ENCODE data around the gene LRRC37A.
A peak's percentile ranks its signal among the peaks of the same experiment; 100 is the strongest.
"Not testable (repeated sequence)": the region's sequence is repeated elsewhere in the genome, so short reads cannot be mapped to it uniquely, and the experiment has no call there.

LRRC37A gene

DNA sequence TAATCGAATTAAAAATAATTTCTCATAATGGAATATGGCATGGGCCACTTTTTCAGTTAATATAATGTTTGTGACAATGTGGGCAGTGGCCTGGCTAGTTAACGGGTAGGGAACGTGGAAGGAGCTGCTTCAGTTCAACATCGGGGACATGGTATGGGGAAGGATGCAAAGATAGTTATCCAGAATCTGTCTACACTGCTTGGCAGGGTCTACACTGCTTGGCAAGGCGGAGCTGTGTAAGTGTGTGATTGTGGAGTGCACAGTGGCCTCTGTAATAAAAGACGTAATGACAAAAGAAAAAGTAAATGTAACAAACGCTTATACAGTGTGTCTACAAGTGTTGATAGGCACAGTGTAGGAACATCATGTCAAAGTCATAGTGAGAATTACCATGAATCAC, 7.3 kb upstream of the LRRC37A start:
- DNase-seq (ENCODE audit: low spot score), result not testable (repeated sequence)

DNA sequence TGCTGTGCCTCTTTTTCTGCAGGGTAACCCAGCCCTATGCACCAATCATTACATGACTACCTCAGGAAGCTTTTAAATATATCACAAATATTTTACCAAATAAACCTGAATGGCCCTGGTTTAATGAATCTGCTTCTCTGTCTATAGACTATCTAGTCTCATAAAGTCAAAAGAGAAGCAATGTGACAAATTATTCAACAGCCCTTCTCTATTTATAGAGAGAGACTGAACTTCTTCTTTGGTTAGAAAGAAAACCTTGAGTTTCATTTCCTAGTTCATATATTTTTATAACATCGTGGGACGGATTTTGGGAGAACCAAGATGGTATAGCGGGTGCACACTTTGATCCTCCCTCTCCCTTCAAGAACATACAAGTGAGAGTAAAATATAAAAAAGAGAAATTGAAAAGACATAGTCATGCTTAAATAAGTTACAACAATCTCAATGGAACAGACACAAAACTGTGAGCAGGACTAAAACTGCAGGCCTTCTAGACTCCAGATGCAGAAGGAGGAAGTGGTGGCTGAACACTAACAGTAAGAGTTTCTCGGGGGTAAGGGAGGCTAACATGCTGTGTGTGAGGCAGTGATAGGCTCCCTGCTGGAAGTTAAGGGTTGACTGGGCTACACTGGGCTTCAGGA, 3.9 kb upstream of the LRRC37A start:
- peak; percentile 11 for DNase-seq (ENCODE audit: low spot score)

DNA sequence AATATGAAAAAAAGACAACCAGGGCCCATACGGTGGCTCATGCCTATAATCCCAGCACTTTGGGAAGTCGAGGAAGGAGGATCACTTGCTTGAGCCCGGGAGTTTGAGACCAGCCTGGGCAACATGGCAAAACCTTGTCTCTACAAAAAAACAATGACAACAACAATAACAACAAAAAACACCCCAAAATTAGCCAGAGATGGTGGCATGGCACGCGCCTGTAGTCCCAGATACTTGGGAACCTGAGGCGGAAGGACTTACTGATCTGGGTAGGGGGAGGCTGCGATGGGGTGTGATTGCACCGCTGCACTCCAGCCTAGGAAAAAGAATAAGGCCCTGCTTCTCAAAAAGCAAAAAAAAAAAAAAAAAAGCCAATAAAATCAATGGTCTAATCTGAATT, 3.3 kb upstream of the LRRC37A start:
- not testable (repeated sequence) for DNase-seq (ENCODE audit: low spot score)

DNA sequence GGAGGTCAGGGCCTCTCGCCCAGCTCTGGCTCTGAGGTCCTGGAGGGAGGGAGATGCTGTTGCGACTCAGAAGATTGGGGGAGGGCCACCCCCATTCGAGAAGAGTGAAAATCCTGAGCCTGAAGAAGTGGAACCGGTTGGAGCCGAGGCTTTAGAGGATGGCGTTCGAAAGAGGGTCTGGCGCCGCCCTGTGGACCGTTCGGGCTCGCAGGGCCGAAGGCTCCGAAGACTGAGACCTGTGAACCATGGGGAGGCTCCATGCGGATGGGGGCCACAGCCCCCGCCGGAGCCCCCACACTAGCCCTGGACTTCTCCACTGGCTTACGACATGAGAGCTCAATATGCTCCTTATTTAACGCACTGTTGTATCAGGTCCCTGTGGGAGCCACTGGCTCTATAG, 46.3 kb downstream of the LRRC37A start:
- DNase-seq (ENCODE audit: low spot score), result not testable (repeated sequence)

DNA sequence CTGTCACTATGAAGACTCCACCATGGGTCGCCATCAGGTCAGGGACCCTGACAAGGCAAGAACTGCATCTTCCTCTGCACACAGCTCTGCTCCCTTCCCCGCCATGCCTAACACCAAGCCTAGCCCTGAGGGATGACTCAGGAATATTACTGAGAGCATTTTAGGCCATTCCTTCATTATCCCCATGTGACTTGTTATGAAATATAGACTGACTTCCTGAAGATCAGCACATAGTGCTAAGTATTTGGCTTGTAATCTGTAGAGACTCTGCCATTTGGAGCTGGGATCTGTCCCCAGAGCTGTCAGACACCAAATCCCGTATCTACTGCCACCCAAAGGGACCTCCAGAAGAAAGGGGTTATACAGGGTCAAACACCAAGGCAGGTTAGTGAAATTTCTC, 47.2 kb downstream of the LRRC37A start:
- DNase-seq (ENCODE audit: low spot score), result not testable (repeated sequence)

DNA sequence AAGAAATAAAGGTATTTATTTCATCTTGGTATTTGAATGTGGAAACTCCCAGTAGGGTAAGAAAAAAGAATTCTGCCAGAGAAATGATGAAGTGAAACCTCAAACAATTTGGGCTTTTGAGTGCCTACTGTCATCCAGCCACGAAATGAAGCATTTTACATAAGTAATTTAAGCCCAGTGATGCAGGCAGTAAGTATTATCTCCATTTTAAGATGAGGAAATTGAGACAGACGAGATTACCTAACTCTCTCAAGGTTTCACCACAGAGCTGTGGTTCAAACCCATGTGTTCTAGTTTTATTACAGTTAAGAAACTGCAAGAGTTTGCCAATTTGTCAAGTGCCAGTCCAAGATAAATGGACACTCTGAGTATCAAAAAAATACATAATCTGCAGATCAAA, 53.4 kb downstream of the LRRC37A start:
- DNase-seq (ENCODE audit: low spot score), result not testable (repeated sequence)

DNA sequence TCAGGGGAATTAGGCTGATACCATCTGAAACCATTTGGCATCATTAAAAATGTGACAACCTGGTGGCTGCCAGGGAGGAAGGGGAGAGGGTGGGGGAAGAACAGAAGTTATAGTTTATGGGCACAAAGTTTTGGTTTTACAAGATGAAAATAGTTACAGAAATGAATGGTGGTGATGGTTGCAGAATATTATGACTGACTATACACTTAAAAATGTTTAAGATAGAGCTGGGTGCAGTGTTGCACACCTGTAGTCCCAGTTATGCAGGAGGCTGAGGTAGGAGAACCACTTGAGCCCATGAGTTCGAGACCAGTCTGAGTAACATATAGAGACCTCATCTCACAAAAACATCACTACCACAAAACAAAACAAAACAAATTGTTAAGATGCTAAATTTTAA, 54.1 kb downstream of the LRRC37A start:
- DNase-seq (ENCODE audit: low spot score), result not testable (repeated sequence)

DNA sequence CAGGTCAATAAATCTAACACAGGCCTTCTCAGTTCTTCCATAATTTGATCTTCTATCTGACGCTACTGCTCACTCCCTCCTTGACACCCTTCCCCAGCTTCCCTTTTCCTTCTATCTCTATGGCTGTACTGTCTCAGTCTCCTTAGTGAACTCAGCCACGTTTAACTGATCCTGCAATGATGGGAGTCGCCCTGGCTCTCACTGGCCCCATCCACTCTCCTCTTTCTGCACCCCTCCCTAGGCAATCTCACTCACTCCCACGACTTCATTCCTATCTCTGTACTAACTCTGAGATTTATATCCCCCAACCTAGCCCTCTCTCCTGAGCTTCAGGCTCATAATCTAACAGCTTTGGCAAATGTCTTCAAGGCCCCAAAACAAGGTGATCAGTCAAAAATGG, 58.9 kb downstream of the LRRC37A start:
- not testable (repeated sequence) for DNase-seq (ENCODE audit: low spot score)

DNA sequence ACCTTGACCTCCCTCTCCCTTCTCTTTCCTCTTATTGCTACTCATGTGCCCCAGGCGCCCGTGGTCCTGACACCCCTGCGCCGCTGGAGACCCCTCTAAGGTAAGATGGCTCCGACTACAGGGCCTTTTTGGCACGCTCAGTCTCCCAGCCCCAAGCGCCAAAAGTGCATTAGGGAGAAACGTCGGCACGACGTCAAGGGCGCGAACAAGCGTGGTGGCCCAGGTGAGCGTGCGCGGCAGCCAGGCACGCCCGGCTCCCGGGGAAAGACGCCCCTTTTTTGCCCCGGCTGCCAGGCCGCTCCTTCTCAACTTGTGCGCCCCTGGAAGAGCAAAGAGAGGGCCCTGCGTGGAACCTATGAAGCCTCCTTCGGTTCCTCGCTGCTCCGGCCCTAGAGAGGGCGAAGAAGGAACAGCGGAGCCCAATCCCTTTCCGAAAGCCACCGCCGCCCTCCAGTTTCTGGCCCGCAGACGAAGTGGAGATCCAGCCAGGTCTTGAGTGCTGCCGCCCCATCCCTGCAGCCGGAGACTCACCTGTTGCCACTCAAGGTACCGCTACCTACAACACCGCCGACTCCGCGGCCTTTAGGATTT, 66.3 kb downstream of the LRRC37A start:
- DNase-seq (ENCODE audit: low spot score), result not testable (repeated sequence)

DNA sequence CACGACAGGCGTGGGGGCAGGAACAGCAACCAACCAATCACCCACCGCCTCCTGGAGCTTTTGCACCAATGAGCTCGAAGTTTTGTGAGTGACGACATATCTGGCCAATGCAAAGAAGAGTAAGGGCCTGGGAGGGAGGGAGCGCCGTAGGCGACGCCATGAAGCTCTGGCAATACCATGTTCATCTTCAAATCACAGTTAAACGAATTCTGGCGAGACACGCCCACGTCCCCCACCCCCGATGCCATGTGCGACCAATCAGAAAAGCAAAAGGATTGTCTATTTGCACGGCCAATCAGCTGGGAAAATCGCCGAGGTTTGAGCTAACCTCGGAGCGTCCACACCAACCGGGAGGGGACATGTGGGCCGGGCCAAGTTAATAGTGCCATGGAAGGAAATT, 66.8 kb downstream of the LRRC37A start, which contains the start of gene ARL17B:
Gene ARL17B, minus strand, starts transcription at position 12 of the 400 bp plus-strand sequence. CDS start 3,369 bp downstream, outside the sequence.
- not testable (repeated sequence) for DNase-seq (ENCODE audit: low spot score)

DNA sequence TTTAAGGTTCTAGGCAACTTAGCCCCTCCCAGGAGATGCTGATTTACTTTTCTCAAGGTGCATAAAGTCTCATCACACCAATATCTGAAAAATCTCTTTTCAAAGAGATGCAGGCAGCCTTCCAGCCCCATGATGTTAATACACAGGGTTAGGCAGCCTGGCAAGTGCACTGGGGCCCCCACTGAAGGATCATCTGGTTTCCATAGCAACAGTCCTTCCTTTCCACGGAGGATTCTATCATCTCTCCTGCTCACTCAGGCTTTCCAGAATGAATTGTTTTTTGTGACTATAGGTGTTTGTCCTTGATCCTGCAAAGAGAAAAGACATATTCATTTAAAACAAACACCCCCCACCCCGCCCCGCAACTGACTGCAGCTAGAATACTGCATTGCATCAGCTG, 72.6 kb downstream of the LRRC37A start:
- not testable (repeated sequence) for DNase-seq (ENCODE audit: low spot score)

DNA sequence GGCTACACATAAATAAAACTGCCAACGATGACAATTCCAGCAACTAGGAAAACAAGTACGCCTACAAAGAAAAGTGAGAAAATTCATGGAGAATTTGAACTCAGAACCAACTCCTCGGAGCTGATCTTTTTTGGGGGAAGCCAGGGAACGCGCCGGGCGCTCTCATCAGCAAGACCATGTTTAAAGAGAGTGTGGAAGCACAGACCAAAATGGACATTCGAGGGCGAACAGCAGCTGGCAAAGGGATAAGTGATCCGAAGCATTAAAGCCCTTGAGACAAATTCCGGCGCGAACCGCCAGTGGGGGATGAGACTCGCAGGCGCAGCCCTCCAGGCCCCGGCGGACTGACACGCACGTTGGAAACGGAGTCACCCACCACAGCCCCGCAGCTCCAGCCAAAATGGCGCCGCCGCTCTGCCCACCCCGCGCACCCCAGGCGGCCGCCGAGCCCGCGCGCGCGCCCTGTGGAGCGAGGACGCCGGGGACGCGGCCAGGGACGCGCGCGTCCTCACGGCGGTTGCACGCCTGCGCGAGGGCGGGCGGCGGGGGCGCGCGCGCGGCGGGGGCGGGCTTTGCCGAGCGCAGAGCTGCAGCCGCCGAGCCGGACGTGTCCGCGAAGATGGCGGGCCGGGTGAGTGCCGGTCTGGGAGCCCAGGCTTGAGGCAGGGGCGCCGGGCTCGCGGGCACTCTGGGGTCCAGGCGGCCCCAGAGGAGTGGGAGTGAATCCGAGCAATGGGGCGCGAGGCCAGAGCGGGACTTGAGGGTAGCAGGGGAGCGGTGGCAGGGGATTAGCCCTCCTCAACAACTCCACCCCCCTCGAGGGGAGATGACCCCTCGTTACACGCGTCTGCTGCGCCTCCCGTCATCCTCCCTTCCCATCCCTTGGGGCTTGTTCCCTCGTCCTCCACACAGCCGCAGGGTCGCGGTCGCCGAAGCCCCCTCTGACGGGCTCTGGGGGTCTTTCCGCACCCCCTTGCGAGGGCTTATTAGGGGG, 77.6 kb downstream of the LRRC37A start:
- not testable (repeated sequence) for DNase-seq (ENCODE audit: low spot score)

DNA sequence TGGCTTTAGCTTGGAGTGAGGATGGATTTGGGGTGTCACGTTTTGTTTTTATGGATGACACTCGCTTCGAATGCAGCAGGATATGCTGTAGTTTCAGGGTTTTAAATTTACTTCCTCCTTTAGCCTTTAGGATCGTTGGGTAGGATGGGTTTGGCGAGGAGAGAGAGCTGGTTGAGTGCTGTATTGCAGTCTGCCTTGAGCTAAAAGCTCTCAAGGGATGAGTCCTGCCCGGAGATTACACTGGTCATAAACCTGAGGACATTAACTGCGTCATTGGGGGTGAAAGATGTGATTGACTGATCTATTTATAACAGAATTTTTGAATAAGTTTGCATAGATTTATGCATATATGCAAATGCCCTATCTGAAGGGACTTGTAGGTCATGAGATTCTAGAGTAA, 78.5 kb downstream of the LRRC37A start:
- DNase-seq (ENCODE audit: low spot score), result not testable (repeated sequence)

DNA sequence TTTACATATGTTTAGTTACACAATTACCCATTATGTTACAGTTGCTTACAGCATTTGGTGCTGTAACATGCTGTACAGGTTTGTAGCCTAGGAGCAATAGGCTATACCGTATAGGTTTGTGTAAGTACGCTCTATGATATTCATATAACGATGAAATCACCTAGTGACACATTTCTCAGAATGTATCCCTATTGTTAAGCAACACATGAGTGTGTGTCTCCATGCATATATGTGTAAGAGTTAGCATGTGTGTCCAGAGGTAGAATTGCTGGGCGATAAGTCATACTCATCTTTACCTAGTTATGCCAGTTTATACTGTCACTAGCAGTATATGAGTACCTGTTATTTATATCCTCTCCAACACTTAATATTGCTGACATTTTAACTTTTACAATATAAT, 88.2 kb downstream of the LRRC37A start:
- DNase-seq (ENCODE audit: low spot score), result not testable (repeated sequence)

DNA sequence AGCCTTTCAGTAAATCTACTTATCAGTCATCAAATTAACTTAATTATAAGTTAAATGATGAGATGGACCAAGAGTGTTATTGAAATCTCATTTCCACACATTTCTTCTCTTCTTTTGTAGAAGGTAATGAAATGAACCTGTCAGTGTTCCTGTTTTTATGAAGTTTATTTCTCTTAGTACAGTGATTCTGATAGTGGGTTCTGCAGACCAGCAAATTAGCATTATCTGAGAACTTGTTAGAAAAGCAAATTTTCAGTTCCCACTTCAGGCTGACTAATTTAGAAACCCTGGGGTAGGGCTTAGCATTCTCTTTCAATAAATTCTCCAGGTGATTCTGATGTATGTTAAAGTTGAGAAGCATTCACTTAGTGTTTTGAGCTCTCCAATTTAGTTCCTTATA, 90.6 kb downstream of the LRRC37A start:
- not testable (repeated sequence) for DNase-seq (ENCODE audit: low spot score)
